ENCODE results near the gene CAMKV. TPM values are rescaled to one million over a fixed set of nuclear protein-coding genes. Genes with fewer than 3 reads are reported as not detected.
"Not testable (repeated sequence)": the region's sequence is repeated elsewhere in the genome, so short reads cannot be mapped to it uniquely, and the experiment has no call there.

CAMKV gene
- total and polyA plus RNA-seq, 2 experiments from 2014 or later = 2.7 to 3.5 TPM

DNA sequence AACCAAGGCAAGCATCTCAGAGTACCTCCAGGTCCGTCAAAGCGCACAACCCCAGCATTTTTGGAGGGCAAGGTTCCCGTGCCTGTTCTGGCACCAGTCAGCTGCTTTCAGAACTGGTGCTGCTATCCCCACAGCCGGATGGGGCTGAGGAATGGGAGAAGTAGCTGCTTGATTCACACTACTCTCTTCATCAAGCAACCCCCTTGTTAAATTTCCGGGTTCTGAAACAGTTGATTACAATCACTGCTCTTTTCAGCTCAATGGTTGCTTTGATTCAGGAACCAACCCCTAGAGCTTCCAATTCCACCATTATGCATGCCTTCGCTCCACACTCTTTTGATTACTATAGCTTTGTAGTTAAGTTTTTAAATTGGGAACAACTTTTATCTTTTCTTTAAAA, 43.7 kb downstream of the CAMKV start:
- no peak overlapping the region for H3K4me2 ChIP-seq
- TF ChIP-seq, protein P1, sequence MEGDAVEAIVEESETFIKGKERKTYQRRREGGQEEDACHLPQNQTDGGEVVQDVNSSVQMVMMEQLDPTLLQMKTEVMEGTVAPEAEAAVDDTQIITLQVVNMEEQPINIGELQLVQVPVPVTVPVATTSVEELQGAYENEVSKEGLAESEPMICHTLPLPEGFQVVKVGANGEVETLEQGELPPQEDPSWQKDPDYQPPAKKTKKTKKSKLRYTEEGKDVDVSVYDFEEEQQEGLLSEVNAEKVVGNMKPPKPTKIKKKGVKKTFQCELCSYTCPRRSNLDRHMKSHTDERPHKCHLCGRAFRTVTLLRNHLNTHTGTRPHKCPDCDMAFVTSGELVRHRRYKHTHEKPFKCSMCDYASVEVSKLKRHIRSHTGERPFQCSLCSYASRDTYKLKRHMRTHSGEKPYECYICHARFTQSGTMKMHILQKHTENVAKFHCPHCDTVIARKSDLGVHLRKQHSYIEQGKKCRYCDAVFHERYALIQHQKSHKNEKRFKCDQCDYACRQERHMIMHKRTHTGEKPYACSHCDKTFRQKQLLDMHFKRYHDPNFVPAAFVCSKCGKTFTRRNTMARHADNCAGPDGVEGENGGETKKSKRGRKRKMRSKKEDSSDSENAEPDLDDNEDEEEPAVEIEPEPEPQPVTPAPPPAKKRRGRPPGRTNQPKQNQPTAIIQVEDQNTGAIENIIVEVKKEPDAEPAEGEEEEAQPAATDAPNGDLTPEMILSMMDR (IDR thresholded peaks at IDR 0.05; ENCODE audit: poor library complexity) = no peak
- no peak for TF ChIP-seq EZH2 (IDR thresholded peaks at IDR 0.05; ENCODE audit: borderline replicate concordance)
- no peaks in the 10 kb centered on the region for H3K36me3 ChIP-seq (replicated peaks; ENCODE audit: insufficient read depth, low read depth)
- H3K4me1 ChIP-seq (ENCODE audit: insufficient read depth) = no peaks in the 10 kb centered on the region
- no peak for DNase-seq (ENCODE audit: low spot score)
- H3K27ac ChIP-seq = no peak overlapping the region
- H3K9me2 ChIP-seq (replicated peaks; ENCODE audit: insufficient read depth) = no peaks in the 10 kb centered on the region
- H3K9me3 ChIP-seq (ENCODE audit: low read depth) = no peaks in the 10 kb centered on the region
- 90% methylated on average over 6 of the region's 6 CpGs for WGBS (ENCODE audit: low lambda C conversion rate, missing lambda C conversion rate)
- no peaks in the 10 kb centered on the region for H4K20me1 ChIP-seq (ENCODE audit: insufficient read depth, poor library complexity, severe bottlenecking)
- H3K79me2 ChIP-seq = no peaks in the 10 kb centered on the region
- H3K27me3 ChIP-seq = no peaks in the 10 kb centered on the region
- no peak overlapping the region for H3K4me3 ChIP-seq
- no peak overlapping the region for H2AFZ ChIP-seq

GRCh38 chr3:49823131-49823530, 46.6 kb downstream of the CAMKV start:
- not testable (repeated sequence) for H3K27me3 ChIP-seq; H3K36me3 ChIP-seq (replicated peaks; ENCODE audit: insufficient read depth, low read depth); DNase-seq (ENCODE audit: low spot score); H3K79me2 ChIP-seq; H2AFZ ChIP-seq; H3K4me2 ChIP-seq; H3K9me3 ChIP-seq (ENCODE audit: low read depth); H3K4me1 ChIP-seq (ENCODE audit: insufficient read depth); H3K27ac ChIP-seq; H3K9me2 ChIP-seq (replicated peaks; ENCODE audit: insufficient read depth); H4K20me1 ChIP-seq (ENCODE audit: insufficient read depth, poor library complexity, severe bottlenecking); H3K4me3 ChIP-seq
- WGBS (ENCODE audit: low lambda C conversion rate, missing lambda C conversion rate) = 90% methylated on average over 3 of the region's 3 CpGs

- Histone ChIP-seq H4K20me1 (ENCODE audit: insufficient read depth, poor library complexity, severe bottlenecking) (no peaks in the 10 kb centered on the region), H3K9me3 (ENCODE audit: low read depth) (no peaks in the 10 kb centered on the region), H3K9me2 (replicated peaks; ENCODE audit: insufficient read depth) (no peaks in the 10 kb centered on the region), H3K27ac (peak within 1 kb of the TSS; percentile 82), H3K36me3 (replicated peaks; ENCODE audit: insufficient read depth, low read depth) (no peaks in the 10 kb centered on the region), H3K4me1 (ENCODE audit: insufficient read depth) (peaks cover 13% of the 10 kb centered on the region), H3K4me3 (no peak within 1 kb of the TSS), H3K4me2 (peak within 1 kb of the TSS; percentile 81), H3K27me3 (no peaks in the 10 kb centered on the region), H2AFZ (peak within 1 kb of the TSS; percentile 82), H3K79me2 (no peaks in the 10 kb centered on the region)
- peak; percentile 55 for DNase-seq (ENCODE audit: low spot score)
- WGBS (ENCODE audit: low lambda C conversion rate, missing lambda C conversion rate) = 72% methylated on average over 9 of the region's 9 CpGs
- TF ChIP-seq, protein P1 (IDR thresholded peaks at IDR 0.05; ENCODE audit: poor library complexity) = no peak
- no peak for TF ChIP-seq EZH2phosphoT487 (IDR thresholded peaks at IDR 0.05; ENCODE audit: low read depth, severe bottlenecking, unreplicated experiment)
- TF ChIP-seq EZH2 (IDR thresholded peaks at IDR 0.05; ENCODE audit: borderline replicate concordance) = no peak
Observed at GRCh38 chr3:49813497-49814174, 56.1 kb downstream of the CAMKV start, which contains the start of gene UBA7. Gene UBA7, minus strand, starts transcription at chr3:49813953. Its CDS starts 166 bp downstream, at chr3:49813787.

DNA sequence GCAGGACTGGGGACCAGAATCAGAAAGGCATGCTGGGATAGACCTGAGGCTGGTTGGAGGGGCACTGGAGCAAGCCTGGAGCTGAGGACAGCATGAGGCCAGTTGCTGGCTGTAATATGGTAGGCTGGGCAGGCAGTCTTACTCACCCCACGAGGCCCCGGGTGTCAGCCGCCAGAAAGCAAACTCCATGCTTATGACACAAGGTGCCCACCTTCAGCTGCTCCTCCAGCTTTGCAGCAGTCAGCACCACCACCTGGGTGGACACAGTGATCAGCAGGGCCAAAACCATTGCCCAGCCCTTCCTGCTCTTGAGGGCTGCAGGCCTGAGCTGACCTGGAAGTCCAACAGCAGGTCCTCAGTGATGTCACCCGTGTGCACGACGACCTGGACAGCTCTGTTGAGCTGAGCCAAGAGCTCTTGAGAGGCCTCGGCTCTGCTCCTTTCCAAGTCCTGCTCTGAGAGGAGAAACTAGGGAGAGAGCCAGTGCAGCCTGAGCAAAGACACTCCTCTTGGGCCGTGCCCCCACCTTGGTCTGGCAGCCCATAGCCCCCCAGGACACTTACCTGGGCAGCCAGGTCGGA, 56.7 kb downstream of the CAMKV start:
- Histone ChIP-seq H3K9me3 (ENCODE audit: low read depth) (no peaks in the 10 kb centered on the region), H4K20me1 (ENCODE audit: insufficient read depth, poor library complexity, severe bottlenecking) (no peaks in the 10 kb centered on the region), H3K27me3 (no peaks in the 10 kb centered on the region), H3K4me2 (peak overlapping the region; percentile 81), H3K4me1 (ENCODE audit: insufficient read depth) (peaks cover 19% of the 10 kb centered on the region), H3K36me3 (replicated peaks; ENCODE audit: insufficient read depth, low read depth) (no peaks in the 10 kb centered on the region), H3K4me3 (no peak overlapping the region), H3K27ac (peak overlapping the region; percentile 82), H2AFZ (no peak overlapping the region), H3K79me2 (no peaks in the 10 kb centered on the region), H3K9me2 (replicated peaks; ENCODE audit: insufficient read depth) (no peaks in the 10 kb centered on the region)
- 87% methylated on average over 8 of the region's 9 CpGs for WGBS (ENCODE audit: low lambda C conversion rate, missing lambda C conversion rate)
- no peak for TF ChIP-seq EZH2 (IDR thresholded peaks at IDR 0.05; ENCODE audit: borderline replicate concordance)
- TF ChIP-seq, protein P1 (IDR thresholded peaks at IDR 0.05; ENCODE audit: poor library complexity) = no peak
- no peak for TF ChIP-seq EZH2phosphoT487 (IDR thresholded peaks at IDR 0.05; ENCODE audit: low read depth, severe bottlenecking, unreplicated experiment)
- no peak for DNase-seq (ENCODE audit: low spot score)
